Uterus (tissue), 4 donors: Measurements from ENCODE around the gene OR52M1. TPM values are rescaled to one million over a fixed set of nuclear protein-coding genes. Genes with fewer than 3 reads are reported as not detected.

ENCODE experiments used
- DNase-seq, 2 donors: peaks; one replicate each; pipeline ENCODE4 v3.0.0-alpha.2; 2019 to 2020
- H3K27ac ChIP-seq, 2 donors: fragments of 200-600 bp; sonication (generic); 1 replicate in 1 of 2; 2 replicates in 1 of 2; pipeline ENCODE4 v1.5.1; 2016 to 2018
- H3K27me3 ChIP-seq, 2 donors: fragments of 200-600 bp; sonication (generic); one replicate each; pipeline ENCODE4 v1.5.1; 2018 to 2019; ENCODE audit warnings: control low read depth in 1 of 2
- H3K36me3 ChIP-seq, 2 donors: fragments of 200-600 bp; sonication (generic); one replicate each; pipeline ENCODE4 v1.5.1; 2019; ENCODE audit warnings: control low read depth in 1 of 2
- H3K4me1 ChIP-seq, 2 donors: fragments of 200-600 bp; sonication (generic); one replicate each; pipeline ENCODE4 v1.5.1; 2018 to 2019; ENCODE audit warnings: control low read depth in 1 of 2
- H3K4me3 ChIP-seq, 2 donors: fragments of 200-600 bp; sonication (generic); 1 replicate in 1 of 2; 2 replicates in 1 of 2; pipeline ENCODE4 v1.5.1; 2018 to 2019; ENCODE audit warnings: mild to moderate bottlenecking in 1 of 2
- H3K9me3 ChIP-seq, 2 donors: fragments of 200-600 bp; sonication (generic); one replicate each; pipeline ENCODE4 v1.5.1; 2019; ENCODE audit warnings: control low read depth in 1 of 2
- CTCF ChIP-seq, 4 experiments: fragments of 200-600 bp in 2 of 4; fragments of 450-650 bp in 2 of 4; sonication (generic) in 2 of 4; IDR thresholded peaks; one replicate each; pipeline ENCODE4 v1.5.1; 2016 to 2019; ENCODE audit warnings: antibody characterized with exemption in 4 of 4, mild to moderate bottlenecking in 2 of 4, moderate library complexity in 1 of 4
- POLR2A ChIP-seq, 2 donors: fragments of 450-650 bp; IDR thresholded peaks; one replicate each; pipeline ENCODE4 v1.6.1; 2016; ENCODE audit warnings: antibody characterized with exemption in 2 of 2, mild to moderate bottlenecking in 1 of 2, moderate library complexity in 1 of 2
- intact Hi-C: fragments of 100-400 bp; cut with DNase I; formaldehyde crosslinking; loops from one replicate; pipeline ENCODE4 v1.15.1; 2023; ENCODE audit warnings: low total_unique reads
- total RNA-seq, 4 donors: library from RNA; depleted of rRNA in 3 of 4; stranded (reverse); fragments of >200 nt in 3 of 4; gene quantifications; one replicate each; pipeline versions ENCODE4 v1.1.0 to v1.2.4, GENCODE V29; 2014 to 2023
- donor health status: DM: yes; HTN: yes; CAD: no.

Gene OR52M1
- total RNA-seq, 4 donors from 2014 or later: not detected

DNA sequence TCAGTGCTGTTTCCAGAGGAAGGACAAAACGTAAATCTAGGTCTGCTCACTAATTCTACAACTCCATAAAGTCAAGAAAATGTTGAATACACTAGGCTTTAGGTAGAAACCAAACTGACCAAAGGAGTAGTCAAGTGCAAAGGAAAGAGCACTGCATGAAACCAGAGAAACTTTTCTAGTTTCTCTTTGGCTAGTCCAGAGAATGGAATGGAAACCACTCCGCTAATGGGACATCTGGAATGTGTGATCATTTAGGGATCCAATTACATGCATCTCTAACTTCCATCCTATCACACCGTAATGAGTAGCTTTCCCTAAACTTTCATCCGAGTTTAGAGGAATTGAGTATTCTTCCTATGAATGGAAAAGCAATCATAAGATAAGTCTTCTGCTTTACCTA is 2.4 kb downstream of the OR52M1 start:
- Histone ChIP-seq H3K4me3 (no peak overlapping the region), H3K4me1 (no peaks in the 10 kb centered on the region), H3K36me3 (no peaks in the 10 kb centered on the region), H3K9me3 (no peaks in the 10 kb centered on the region), H3K27ac (no peak overlapping the region), H3K27me3 (no peaks in the 10 kb centered on the region)
- no peak for DNase-seq
- intact Hi-C loops: no loop called here
- no peak for TF ChIP-seq CTCF (IDR thresholded peaks at IDR 0.05)
- TF ChIP-seq POLR2A (IDR thresholded peaks at IDR 0.05): no peak

DNA sequence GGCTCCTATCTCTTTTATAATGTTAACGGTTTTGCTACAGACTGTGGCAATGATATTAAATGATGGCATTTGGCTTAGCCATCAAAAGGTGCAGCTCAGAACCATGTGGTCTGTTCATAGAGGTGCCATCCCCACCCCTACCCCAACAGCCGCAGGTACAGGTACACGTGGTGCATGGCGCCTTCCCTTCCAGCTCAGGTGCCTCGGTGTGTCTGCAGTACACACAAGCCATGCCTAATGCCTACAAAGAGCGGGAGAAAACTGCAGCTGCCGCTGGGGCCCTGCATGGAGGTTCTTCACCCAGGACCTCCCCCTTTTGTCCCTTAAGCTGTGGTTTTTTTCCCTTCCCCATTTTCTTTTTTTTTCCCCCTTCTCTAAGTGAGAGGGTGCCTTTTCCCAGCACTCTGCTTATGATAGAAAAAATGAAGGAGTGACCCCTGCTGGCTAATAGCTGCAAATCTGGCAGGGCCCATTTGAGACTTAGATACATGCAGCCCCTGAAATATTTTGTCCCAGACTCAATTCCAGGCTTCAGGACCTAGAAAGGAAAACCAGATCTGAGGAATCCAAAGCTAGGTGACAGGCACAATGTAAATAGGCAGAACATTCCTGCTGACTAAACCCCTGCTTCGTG is 6.5 kb downstream of the OR52M1 start:
- intact Hi-C loops: no loop called here
- no peak for DNase-seq
- Histone ChIP-seq H3K36me3 (no peaks in the 10 kb centered on the region), H3K27me3 (no peaks in the 10 kb centered on the region), H3K4me1 (no peaks in the 10 kb centered on the region), H3K9me3 (no peaks in the 10 kb centered on the region), H3K27ac (no peak overlapping the region), H3K4me3 (no peak overlapping the region)
- TF ChIP-seq CTCF (IDR thresholded peaks at IDR 0.05) (no peak), POLR2A (IDR thresholded peaks at IDR 0.05) (no peak)

GRCh38 chr11:4559527-4560440 is 14.8 kb downstream of the OR52M1 start:
- H3K27me3 ChIP-seq: no peaks in the 10 kb centered on the region
- TF ChIP-seq CTCF (IDR thresholded peaks at IDR 0.05) (no peak), POLR2A (IDR thresholded peaks at IDR 0.05) (no peak)
- H3K4me3 ChIP-seq: no peak overlapping the region
- H3K36me3 ChIP-seq: no peaks in the 10 kb centered on the region
- no peak overlapping the region for H3K27ac ChIP-seq
- H3K4me1 ChIP-seq: no peaks in the 10 kb centered on the region
- no peak for DNase-seq
- intact Hi-C loops: no loop called here
- H3K9me3 ChIP-seq: no peaks in the 10 kb centered on the region

GRCh38 chr11:4560467-4560866 is 15.5 kb downstream of the OR52M1 start:
- Histone ChIP-seq H3K4me1 (no peaks in the 10 kb centered on the region), H3K9me3 (no peaks in the 10 kb centered on the region), H3K27ac (no peak overlapping the region), H3K4me3 (no peak overlapping the region), H3K36me3 (no peaks in the 10 kb centered on the region), H3K27me3 (no peaks in the 10 kb centered on the region)
- intact Hi-C loops: no loop called here
- TF ChIP-seq POLR2A (IDR thresholded peaks at IDR 0.05): no peak
- TF ChIP-seq CTCF (IDR thresholded peaks at IDR 0.05): no peak
- no peak for DNase-seq

DNA sequence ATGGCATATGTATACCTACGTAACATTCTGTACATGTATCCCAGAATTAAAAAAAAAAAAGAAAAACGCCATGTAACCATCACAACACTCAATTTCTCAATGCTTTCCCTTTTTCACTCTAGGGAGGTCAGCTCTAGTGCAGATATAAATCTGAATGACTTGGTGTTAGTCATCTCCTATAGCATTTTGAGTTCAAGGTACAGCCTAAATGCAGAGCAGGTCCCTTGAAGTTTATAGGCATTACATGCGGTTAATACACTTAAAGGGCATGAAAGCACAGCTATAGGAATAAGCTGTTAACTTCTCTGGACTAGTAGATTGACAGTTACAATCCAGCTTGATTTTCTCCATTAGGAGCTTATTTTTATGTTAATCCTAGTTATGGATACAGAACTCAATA is 20.4 kb downstream of the OR52M1 start:
- H3K9me3 ChIP-seq: no peaks in the 10 kb centered on the region

More for the DNA sequence above, 20.4 kb downstream of the OR52M1 start:
- TF ChIP-seq CTCF (IDR thresholded peaks at IDR 0.05) (no peak), POLR2A (IDR thresholded peaks at IDR 0.05) (no peak)
- no peaks in the 10 kb centered on the region for H3K4me1 ChIP-seq
- H3K27ac ChIP-seq: no peak overlapping the region
- H3K36me3 ChIP-seq: no peaks in the 10 kb centered on the region
- H3K4me3 ChIP-seq: no peak overlapping the region
- no peak for DNase-seq
- intact Hi-C loops: no loop called here
- H3K27me3 ChIP-seq: no peaks in the 10 kb centered on the region
